ENCODE measurements around the gene PIGU.

PIGU gene

GRCh38 chr20:34547844-34548613, 128.9 kb downstream of the PIGU start:
- H3K27me3 ChIP-seq (ENCODE audit: insufficient read depth, poor library complexity, severe bottlenecking), result no peaks in the 10 kb centered on the region
- no peak overlapping the region for H3K27ac ChIP-seq (replicated peaks)
- no peak for DNase-seq (ENCODE audit: low read depth in 1 of 2, low spot score in 1 of 2)
- H3K4me3 ChIP-seq (replicated peaks; ENCODE audit: insufficient read depth, low read length), result no peak overlapping the region
- TF ChIP-seq GABPA (IDR thresholded peaks at IDR 0.05; ENCODE audit: low read depth) (no peak), POLR2AphosphoS5 (IDR thresholded peaks at IDR 0.05; ENCODE audit: low read depth) (no peak), REST (IDR thresholded peaks at IDR 0.05; ENCODE audit: insufficient replicate concordance, low read depth) (no peak), SPI1 (IDR thresholded peaks at IDR 0.05; ENCODE audit: borderline replicate concordance, low read depth) (no peak)
- TF ChIP-seq, protein P1, sequence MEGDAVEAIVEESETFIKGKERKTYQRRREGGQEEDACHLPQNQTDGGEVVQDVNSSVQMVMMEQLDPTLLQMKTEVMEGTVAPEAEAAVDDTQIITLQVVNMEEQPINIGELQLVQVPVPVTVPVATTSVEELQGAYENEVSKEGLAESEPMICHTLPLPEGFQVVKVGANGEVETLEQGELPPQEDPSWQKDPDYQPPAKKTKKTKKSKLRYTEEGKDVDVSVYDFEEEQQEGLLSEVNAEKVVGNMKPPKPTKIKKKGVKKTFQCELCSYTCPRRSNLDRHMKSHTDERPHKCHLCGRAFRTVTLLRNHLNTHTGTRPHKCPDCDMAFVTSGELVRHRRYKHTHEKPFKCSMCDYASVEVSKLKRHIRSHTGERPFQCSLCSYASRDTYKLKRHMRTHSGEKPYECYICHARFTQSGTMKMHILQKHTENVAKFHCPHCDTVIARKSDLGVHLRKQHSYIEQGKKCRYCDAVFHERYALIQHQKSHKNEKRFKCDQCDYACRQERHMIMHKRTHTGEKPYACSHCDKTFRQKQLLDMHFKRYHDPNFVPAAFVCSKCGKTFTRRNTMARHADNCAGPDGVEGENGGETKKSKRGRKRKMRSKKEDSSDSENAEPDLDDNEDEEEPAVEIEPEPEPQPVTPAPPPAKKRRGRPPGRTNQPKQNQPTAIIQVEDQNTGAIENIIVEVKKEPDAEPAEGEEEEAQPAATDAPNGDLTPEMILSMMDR (IDR thresholded peaks at IDR 0.05; ENCODE audit: insufficient read depth, low read length), result no peak

DNA sequence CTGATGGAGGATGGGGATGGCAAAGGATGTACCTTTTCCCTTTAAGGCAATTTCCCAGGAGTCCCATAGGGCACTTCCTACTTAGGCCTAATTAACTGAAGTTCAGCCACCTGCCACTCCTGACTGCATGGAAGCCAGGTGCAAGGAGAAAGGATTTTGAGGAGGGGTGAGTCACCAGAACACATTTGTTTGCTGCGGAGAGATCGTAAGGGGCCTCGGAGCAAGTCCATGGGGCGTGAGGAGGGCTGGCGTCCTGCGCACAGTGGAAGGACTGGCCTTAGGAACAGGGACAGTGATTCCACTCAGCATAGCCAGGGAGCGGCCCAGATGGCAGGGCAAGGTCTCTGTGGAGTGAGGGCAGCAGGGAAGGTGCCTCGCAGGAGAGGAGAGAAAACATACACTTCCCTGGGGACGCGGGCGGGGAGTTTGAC, 130.1 kb downstream of the PIGU start:
- TF ChIP-seq SPI1 (IDR thresholded peaks at IDR 0.05; ENCODE audit: borderline replicate concordance, low read depth), result no peak
- H3K27me3 ChIP-seq (ENCODE audit: insufficient read depth, poor library complexity, severe bottlenecking), result no peaks in the 10 kb centered on the region

GRCh38 chr20:34544109-34544796, 132.6 kb downstream of the PIGU start:
- no peaks in the 10 kb centered on the region for H3K27me3 ChIP-seq (ENCODE audit: insufficient read depth, poor library complexity, severe bottlenecking)
- no peak for DNase-seq (ENCODE audit: low read depth in 1 of 2, low spot score in 1 of 2)
- TF ChIP-seq GABPA (IDR thresholded peaks at IDR 0.05; ENCODE audit: low read depth) (no peak), SPI1 (IDR thresholded peaks at IDR 0.05; ENCODE audit: borderline replicate concordance, low read depth) (no peak), REST (IDR thresholded peaks at IDR 0.05; ENCODE audit: insufficient replicate concordance, low read depth) (no peak), POLR2AphosphoS5 (IDR thresholded peaks at IDR 0.05; ENCODE audit: low read depth) (no peak)
- TF ChIP-seq, protein P1 (IDR thresholded peaks at IDR 0.05; ENCODE audit: insufficient read depth, low read length), result no peak
- no peak overlapping the region for H3K27ac ChIP-seq (replicated peaks)
- no peak overlapping the region for H3K4me3 ChIP-seq (replicated peaks; ENCODE audit: insufficient read depth, low read length)

More for the DNA sequence above, 130.1 kb downstream of the PIGU start:
- Histone ChIP-seq H3K27ac (replicated peaks) (no peak overlapping the region), H3K4me3 (replicated peaks; ENCODE audit: insufficient read depth, low read length) (no peak overlapping the region)
- DNase-seq (ENCODE audit: low read depth in 1 of 2, low spot score in 1 of 2), result no peak

- no peak overlapping the region for H3K4me3 ChIP-seq (replicated peaks; ENCODE audit: insufficient read depth, low read length)
- H3K27ac ChIP-seq (replicated peaks), result no peak overlapping the region
- DNase-seq (ENCODE audit: low read depth in 1 of 2, low spot score in 1 of 2), result no peak
- TF ChIP-seq POLR2AphosphoS5 (IDR thresholded peaks at IDR 0.05; ENCODE audit: low read depth) (no peak), SPI1 (IDR thresholded peaks at IDR 0.05; ENCODE audit: borderline replicate concordance, low read depth) (no peak), REST (IDR thresholded peaks at IDR 0.05; ENCODE audit: insufficient replicate concordance, low read depth) (no peak), GABPA (IDR thresholded peaks at IDR 0.05; ENCODE audit: low read depth) (no peak)
- TF ChIP-seq, protein P1 (IDR thresholded peaks at IDR 0.05; ENCODE audit: insufficient read depth, low read length), result no peak
- no peaks in the 10 kb centered on the region for H3K27me3 ChIP-seq (ENCODE audit: insufficient read depth, poor library complexity, severe bottlenecking)
These were observed 133.3 kb downstream of the PIGU start for GRCh38 chr20:34543463-34544056.

All from HL-60 (cell line).